Ishikawa (cell line): ENCODE results near the gene IL37.

Source experiments
- CEBPB ChIP-seq: IDR thresholded peaks from 2 replicates; pipeline ENCODE4 v1.6.1; 2012
- CREB1 ChIP-seq: IDR thresholded peaks from 2 replicates; pipeline ENCODE4 v1.6.1; 2012; ENCODE audit warnings: low read depth
- EGR1 ChIP-seq: IDR thresholded peaks from 2 replicates; pipeline ENCODE4 v1.6.1; 2012
- EP300 ChIP-seq: IDR thresholded peaks from 2 replicates; pipeline ENCODE4 v1.6.1; 2012; ENCODE audit warnings: borderline replicate concordance
- FOXM1 ChIP-seq: IDR thresholded peaks from 2 replicates; pipeline ENCODE4 v1.6.1; 2012; ENCODE audit warnings: low read depth, borderline replicate concordance
- NFIC ChIP-seq: IDR thresholded peaks from 2 replicates; pipeline ENCODE4 v1.6.1; 2012
- RAD21 ChIP-seq: IDR thresholded peaks from 2 replicates; pipeline ENCODE4 v1.6.1; 2012; ENCODE audit warnings: low read depth
- TAF1 ChIP-seq: IDR thresholded peaks from 2 replicates; pipeline ENCODE4 v1.6.1; 2012; ENCODE audit warnings: low read depth, mild to moderate bottlenecking
- TCF12 ChIP-seq: IDR thresholded peaks from 2 replicates; pipeline ENCODE4 v1.6.1; 2012; ENCODE audit warnings: low read depth
- TEAD4 ChIP-seq: IDR thresholded peaks from 2 replicates; pipeline ENCODE4 v1.6.1; 2012
- YY1 ChIP-seq: IDR thresholded peaks from 2 replicates; pipeline ENCODE4 v1.6.1; 2012; ENCODE audit warnings: low read depth
- ZBTB7A ChIP-seq: IDR thresholded peaks from 2 replicates; pipeline ENCODE4 v1.6.1; 2012; ENCODE audit warnings: low read depth
- TF ChIP-seq, protein P1 (sequence below): IDR thresholded peaks from 2 replicates; pipeline ENCODE4 v1.6.1; 2012; ENCODE audit warnings: low read depth, mild to moderate bottlenecking
- TF ChIP-seq, protein P2 (sequence below): IDR thresholded peaks from 2 replicates; pipeline ENCODE4 v1.6.1; 2012
- TF ChIP-seq, protein P3 (sequence below): IDR thresholded peaks from 2 replicates; pipeline ENCODE4 v1.6.1; 2012

The IL37 gene

DNA sequence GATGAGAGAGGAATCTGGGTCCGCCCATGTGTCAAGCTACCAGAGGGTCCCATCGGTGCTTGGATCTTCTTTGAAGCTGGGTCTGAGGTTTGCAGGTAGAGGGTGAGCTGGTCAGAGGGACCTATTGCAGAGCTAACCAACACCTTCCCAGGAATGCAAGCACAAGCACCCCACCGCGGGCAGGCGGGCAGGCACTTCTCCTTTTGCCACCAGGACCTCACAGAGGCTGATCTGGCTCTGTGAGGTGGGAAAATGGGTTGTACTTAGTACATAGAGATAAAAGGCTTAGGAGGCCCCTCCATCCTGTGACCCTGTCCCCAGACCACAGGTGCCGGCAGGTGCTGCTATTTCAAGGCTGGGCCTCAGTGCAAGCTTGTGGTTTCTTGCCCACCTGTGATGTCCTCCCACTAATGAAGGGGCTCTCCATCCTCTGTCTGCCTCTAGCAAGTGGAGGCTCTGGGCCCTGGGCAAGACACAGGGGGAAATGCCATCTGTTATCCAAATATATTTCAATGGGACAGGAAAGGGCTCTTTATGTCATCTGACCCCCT lies 31.4 kb upstream of the IL37 start:
- no peak for TF ChIP-seq YY1
- TF ChIP-seq FOXM1: no peak
- no peak for TF ChIP-seq EP300
- TF ChIP-seq CEBPB: no peak
- TF ChIP-seq, protein P1, sequence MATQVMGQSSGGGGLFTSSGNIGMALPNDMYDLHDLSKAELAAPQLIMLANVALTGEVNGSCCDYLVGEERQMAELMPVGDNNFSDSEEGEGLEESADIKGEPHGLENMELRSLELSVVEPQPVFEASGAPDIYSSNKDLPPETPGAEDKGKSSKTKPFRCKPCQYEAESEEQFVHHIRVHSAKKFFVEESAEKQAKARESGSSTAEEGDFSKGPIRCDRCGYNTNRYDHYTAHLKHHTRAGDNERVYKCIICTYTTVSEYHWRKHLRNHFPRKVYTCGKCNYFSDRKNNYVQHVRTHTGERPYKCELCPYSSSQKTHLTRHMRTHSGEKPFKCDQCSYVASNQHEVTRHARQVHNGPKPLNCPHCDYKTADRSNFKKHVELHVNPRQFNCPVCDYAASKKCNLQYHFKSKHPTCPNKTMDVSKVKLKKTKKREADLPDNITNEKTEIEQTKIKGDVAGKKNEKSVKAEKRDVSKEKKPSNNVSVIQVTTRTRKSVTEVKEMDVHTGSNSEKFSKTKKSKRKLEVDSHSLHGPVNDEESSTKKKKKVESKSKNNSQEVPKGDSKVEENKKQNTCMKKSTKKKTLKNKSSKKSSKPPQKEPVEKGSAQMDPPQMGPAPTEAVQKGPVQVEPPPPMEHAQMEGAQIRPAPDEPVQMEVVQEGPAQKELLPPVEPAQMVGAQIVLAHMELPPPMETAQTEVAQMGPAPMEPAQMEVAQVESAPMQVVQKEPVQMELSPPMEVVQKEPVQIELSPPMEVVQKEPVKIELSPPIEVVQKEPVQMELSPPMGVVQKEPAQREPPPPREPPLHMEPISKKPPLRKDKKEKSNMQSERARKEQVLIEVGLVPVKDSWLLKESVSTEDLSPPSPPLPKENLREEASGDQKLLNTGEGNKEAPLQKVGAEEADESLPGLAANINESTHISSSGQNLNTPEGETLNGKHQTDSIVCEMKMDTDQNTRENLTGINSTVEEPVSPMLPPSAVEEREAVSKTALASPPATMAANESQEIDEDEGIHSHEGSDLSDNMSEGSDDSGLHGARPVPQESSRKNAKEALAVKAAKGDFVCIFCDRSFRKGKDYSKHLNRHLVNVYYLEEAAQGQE: no peak
- no peak for TF ChIP-seq TCF12
- TF ChIP-seq, protein P2, sequence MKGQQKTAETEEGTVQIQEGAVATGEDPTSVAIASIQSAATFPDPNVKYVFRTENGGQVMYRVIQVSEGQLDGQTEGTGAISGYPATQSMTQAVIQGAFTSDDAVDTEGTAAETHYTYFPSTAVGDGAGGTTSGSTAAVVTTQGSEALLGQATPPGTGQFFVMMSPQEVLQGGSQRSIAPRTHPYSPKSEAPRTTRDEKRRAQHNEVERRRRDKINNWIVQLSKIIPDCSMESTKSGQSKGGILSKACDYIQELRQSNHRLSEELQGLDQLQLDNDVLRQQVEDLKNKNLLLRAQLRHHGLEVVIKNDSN: no peak
- no peak for TF ChIP-seq NFIC
- TF ChIP-seq ZBTB7A: no peak
- no peak for TF ChIP-seq TEAD4
- no peak for TF ChIP-seq EGR1
- no peak for TF ChIP-seq RAD21

DNA sequence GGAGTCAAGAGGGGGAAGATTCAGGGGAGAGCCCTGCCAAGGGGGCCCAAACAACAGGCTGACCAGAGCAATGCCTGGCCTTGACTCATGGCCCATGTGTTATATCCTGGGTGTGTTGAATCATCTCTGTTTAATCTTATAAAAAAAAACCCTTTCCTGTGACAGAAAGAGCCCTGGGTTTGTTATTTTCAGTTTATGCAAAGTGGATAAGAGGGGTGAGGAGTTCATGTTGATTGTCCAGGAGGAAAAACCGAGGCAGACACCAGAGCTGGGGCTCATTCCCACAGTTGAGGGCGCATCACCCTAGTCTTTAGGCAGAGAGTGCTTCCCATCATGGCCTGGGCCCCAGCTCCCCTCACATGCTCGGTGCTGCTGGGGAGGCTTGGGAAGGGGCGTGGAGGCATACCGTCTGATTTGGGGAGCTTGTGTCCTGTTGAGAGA lies 30.9 kb upstream of the IL37 start:
- TF ChIP-seq NFIC (no peak), TAF1 (no peak), EP300 (no peak)

DNA sequence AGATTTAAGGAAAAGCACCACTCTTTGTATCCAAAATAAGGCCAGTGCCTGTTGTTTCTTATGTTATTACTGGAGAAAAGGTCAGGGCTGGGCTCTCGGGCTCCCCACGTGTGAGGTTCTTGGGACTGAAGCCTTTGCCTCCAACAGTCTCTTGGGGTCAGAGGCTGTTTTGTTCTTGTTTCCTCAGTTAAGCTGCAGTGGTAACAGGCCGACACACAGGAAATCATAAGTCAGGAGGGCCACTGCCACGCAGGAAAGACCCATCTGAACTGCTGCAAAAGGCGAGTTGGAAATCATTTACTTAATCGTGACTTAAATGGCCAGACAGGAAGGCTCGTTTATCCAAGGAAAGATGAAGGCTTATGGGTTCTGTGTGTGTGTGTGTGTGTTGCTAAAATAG lies 30.3 kb upstream of the IL37 start:
- no peak for TF ChIP-seq TAF1
- TF ChIP-seq, protein P3, sequence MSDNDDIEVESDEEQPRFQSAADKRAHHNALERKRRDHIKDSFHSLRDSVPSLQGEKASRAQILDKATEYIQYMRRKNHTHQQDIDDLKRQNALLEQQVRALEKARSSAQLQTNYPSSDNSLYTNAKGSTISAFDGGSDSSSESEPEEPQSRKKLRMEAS: no peak
- no peak for TF ChIP-seq EP300
- TF ChIP-seq FOXM1: no peak
- TF ChIP-seq, protein P1: no peak
- TF ChIP-seq, protein P2: no peak
- TF ChIP-seq EGR1: no peak
- TF ChIP-seq RAD21: no peak
- no peak for TF ChIP-seq YY1
- TF ChIP-seq CREB1: no peak
- TF ChIP-seq CEBPB: no peak
- no peak for TF ChIP-seq NFIC

DNA sequence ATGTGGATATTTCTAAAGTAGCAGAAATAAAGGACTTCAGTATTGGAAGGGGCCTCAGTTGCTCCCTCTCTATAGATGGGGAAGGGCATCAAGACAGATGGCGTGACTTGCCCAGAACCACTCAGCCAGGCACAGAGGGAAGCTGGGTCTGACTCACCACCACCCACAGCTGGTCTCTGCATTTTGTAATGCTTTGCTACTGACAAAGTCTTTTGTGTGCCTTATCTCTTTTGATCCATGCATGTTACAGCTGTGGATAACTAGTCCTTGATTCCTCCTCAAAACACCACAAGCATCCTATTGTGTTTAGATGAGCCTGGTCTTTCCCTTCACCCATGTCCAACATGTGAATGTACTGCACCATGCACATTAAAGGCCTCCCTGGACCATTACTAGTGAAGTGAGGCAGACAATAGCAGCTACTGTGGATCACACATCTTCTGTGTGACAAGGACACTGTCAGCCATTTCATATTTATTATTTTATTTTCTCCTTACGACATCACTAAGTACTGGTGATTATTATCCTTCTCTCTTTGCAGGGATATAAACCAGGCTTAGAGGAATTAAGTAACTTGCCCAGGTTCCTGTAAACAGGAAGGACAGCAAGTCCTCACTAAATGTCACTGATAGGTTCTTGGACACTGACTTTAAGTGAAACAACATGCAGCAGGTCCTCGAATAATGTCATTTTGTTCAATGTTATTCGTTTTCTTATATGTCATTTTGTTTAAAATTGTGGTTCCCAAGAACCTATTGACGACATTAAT lies 29.6 kb upstream of the IL37 start:
- TF ChIP-seq FOXM1: no peak
- no peak for TF ChIP-seq EP300
- TF ChIP-seq, protein P3: no peak

DNA sequence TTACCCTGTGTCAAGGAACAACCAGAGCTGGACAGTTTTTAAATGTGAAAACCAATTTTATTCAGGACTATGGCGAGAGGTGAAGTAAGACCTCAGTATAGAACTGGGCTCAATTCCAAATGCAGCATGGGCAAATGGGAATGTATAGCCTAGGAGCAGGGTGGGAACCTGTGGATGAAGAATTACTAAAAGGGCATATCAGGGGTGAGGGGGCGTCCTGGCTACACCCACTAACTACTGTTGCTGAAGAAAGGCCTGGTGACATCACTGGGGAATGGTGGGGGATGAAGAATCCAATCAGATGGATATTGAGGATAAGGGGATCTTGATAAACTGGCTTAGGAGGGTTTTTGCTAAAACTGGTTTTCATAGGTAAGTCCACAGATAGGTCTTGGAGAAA lies 27.3 kb upstream of the IL37 start:
- TF ChIP-seq RAD21: no peak
- TF ChIP-seq EP300: no peak
- TF ChIP-seq FOXM1: no peak
- TF ChIP-seq TCF12: no peak
- TF ChIP-seq CREB1: no peak
- no peak for TF ChIP-seq EGR1
- no peak for TF ChIP-seq NFIC

DNA sequence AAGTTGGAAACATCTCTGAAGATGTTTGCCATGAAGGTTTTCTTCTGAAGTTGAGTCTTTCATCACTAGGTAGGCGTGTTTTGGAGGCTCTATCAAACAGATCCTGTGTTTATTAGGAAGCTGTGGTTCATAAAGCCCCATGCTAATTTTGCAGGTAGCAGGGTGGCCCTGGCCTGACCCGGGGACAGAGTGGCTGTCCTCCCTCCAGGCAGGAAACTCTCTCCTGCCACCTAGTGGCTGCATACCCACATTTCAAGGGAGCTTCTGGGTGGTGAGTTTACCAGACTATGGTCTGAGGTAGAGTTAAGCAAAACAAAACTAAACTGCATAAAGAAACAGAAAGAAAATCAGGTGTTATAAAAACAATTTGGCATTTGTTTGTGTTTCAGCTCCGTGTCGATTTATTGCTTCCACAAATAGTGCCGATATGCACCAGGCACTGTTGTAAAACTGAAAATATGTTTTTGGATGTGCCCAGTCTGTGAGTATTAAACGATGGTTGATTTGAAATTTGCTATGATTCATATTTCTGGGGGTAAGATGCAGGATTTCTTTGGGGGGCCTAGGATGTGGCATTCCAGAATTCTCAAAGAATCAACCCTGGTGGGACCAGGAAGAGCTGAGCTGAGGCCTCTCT lies 26.0 kb upstream of the IL37 start:
- TF ChIP-seq TEAD4: no peak
- no peak for TF ChIP-seq TAF1
- TF ChIP-seq RAD21: peak; percentile 93
